Measurements from ENCODE around the gene MAPKAP1.

The MAPKAP1 gene

DNA sequence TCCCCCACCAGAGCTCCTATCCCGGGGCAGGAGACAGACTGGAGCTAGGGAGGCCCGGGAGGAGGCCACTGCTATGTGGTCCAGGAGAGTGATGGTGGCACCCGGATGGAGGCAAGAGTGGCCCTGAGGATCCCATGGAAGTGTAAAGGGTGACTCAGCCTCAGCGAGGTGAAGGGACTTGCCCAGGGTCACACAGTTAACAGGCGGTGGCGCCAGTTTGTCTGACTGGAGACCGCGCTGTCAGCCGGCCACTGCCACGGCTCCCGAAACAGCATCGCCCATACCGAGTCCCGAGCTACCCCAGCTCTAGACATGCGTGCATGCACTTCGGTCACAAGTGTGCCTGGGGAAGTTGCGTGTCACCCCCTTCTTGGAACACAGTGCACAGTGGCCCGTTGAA lies 279.5 kb downstream of the MAPKAP1 start:
- DNase-seq, result no peak

DNA sequence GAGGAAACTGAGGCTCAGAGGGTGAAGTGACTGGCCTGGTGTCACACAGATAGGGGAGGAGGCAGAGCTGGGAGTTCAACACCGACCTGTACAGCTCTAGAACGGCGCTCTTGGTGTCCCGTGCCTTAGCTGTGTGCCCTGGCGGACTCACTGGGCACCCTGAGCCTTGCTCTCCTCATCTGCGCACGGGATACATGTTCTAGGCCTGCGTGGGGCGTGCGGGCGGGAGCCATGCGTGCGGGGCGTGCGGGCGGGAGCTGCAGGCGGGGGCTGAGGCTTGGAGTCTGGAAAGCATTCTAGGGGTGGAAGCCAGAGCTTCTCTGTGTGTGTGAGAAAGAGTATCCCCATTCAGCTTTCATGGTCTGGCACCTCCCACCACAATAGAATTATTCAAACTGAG lies 280.1 kb downstream of the MAPKAP1 start:
- no peak for DNase-seq

DNA sequence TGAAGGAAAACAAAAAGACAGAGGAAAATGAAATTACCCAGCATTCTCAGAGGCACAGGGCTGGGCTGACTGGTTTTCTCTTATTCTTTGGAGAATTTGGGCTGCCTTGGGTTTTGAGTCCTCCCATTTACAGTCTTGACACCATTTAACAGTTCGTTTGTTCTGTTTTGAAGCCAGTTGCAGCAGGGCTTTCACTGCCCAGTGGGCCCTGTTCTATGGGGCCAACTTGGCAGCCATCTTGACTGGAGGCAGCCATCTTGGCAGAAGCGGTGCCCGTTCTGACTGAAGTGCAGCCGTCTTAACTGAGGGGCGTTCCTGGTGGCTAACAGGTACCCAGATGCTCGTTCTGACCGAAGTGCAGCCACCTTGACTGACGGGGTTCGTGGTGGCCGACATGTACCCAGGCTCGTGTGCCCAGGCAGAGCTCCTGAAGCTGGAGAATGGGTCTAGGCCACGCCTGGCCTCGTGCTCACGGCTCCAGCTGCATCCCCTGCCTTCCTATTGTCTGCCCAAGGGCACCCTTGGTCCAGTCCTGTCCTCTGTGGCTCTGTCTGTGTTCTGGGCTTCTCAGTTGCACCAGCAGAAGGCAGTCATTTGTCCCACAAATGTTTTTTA lies 281.0 kb downstream of the MAPKAP1 start:
- DNase-seq, result no peak

DNA sequence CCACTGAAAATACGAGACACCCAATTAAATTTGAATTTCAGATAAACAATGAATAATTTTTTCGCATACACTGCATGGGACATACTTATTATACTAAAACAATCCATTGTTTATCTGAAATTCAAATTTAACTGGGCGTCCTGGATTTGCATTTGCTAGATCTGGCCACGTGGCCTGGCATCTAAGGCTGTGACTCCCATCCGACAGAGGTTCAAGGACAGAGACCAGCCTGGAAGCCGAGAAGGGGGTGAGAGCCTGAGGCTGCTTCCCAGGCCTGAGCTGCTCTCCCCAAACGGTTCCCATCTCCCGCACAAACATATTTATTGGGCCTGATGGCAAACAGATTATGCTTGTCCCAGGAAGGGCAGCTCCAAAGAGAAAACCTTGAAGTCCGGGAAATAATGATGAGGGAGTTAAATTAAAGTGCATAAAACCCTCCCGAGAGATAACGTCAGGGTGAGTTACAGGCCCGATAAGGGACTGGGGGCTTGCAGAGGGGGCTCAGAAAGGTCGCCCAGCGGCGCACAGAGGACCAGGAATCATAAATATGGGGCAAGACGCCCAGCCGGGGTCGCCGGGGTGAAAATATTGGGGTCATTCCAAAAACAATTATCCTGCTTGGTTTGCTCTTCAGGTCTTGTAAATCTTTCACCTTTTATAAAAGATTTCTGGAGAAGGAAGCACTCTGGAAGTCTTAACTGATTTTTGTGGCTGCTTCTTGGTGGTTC lies 281.7 kb downstream of the MAPKAP1 start:
- no peak for DNase-seq

DNA sequence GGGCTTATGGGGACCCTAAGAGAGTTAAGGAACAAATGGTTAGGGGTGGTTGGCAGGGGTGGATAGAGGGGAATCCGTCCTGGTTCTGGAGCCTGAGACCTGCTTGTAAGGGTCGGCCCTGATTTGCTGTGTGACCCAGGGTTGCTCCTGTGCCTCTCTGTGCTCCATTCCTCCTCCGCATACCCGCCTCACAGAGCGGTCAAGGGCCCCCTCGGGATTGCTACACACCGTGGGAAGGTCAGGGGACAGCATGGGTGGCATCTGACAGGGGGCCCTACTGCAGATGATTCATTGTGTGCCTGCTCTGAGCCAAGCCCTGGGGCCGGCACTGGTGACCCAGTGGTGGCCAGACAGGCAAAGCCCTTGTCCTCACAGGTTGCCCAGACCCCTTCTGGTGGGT lies 283.0 kb downstream of the MAPKAP1 start:
- DNase-seq, result no peak

DNA sequence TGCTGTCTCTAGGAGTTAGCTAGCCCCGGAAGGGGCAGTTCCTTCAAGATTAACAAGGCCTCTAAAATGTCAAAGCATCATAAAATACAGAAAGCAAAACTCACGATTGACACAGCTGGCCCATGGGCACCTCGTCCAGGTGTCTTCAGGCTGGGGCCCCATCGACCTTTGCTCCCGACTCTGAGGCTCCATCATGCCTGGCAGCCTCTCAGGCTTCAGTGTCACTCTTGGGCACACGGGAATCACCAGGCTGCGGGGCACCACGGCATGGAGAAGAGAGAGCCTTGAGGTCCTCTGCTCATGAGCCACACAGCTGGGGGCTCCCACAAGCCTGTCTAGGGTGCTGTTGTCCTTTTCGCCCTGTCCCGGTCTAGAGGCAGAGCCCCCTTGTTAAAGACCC lies 284.2 kb downstream of the MAPKAP1 start:
- no peak for DNase-seq

DNA sequence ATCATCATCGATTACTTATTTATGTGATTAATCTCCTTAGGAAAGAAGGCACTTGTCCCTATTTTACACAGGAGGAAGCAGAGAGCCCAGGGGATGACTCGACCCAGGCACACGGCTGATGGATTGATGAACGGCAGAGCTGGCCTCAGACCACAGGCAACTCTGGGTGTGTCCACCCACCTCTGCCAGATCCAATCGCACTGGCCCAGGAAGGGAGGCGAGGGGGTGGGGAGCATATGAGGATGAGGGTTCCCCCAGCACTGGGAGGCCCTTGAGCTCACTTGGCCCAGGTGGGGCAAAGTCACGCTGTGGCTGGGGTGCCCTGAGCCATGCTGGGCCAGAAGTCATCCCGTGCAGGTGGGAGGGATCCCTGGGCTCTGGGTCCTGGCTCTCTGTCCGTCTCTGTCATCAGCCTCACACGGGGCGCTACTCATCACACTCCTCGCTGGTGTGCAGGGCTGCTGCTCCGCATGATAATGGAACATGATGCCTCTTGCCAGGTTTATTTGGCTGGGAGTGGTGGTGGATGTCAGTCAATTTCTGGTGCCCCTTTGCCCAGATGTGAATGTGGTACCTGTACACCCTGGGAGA lies 285.3 kb downstream of the MAPKAP1 start:
- no peak for DNase-seq

DNA sequence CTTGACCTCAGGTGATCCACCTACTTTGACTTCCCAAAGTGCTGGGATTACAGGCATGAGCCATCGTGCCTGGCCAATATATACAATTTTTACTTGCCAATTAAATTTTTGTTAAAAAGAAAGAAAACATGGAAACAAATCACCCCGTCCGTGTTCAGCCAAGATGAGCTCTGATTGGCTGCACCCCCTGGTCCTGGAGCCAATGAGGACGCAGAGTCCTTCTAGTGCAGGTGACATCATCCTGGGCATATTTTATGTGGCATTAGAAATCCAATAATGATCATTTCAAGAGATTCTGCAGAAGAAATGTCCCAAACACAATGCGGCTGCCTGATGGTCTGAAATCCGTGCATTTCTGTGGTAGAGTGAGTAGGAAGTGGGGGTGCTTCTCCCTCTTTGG lies 285.8 kb downstream of the MAPKAP1 start:
- DNase-seq, result no peak

DNA sequence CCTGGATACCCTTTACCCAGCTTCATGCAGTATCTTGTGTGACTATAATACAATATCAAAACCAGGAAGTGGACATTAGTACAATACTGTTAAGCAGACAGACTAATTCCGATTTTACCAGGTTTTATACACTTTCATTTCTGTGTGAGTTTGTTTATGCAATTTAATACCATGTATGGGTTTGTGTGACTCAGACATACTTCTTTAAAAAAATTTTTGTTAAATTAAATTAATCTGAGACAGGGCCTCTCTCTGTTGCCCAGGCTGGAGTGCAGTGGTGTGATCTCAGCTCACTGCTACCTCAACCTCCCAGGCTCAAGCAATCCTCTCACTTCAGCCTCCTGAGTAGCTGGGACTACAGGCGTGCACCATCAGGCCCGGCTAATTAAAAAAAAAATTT lies 288.6 kb downstream of the MAPKAP1 start:
- no peak for DNase-seq

DNA sequence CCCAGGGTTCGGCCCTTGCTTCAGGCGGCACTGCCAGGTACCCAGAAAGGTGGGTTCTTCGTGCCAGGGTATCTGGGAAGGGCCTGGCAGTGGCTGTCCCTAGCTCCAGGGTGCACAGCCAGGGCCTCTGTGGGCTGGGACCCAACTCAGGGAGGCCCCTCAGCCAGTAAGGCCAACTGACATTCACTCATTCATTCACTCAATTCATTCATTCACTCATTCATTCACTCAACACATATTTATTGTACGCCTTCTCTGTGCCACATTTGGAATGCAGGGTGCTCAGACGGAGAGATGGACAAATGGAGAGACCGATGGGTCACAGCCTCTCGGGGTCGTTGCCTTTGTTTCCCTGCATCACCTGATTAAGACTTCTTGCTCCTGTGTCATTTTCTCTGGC lies 290.5 kb downstream of the MAPKAP1 start:
- no peak for DNase-seq

DNA sequence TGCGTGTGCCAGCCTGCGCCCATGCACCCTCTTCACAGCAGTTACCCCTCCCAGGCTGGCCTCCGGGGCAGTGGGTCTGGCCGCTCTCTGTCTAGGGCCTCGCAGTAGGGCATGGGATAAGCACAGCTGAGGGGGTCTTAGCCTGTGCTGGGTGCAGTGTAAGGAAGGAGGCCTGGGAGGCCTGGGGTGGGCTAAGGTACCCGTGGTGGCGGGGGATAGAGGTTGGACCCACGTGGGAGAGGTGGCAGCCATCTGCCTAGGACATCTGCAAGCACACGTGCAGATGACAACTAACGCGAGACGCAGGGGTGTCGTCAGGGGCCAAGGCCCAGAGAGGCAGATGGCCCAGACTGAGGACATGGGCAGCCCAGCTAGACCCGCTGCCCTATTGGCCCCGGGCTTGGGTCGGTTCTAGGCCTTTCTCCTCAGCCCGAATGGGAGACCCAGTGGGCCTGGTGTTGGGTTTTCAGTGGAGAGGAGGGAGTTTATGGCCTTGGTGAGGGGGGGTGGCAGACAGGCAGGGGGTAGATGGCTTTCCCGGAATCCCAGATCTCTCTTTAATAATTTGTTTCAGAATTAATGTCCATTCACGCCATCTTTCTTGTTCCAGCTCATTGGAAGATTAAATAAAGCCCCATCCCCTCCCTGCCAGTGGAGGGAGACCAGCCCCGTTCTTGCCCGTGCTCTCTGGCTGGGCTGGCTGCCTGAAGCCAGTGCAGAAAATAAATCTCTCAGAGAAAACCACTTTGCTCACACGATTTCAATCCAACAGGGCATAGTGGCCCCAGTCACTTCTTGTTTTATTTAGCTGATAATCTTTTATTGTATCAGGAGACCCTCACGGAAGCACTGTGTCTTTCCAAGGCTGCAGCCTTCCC lies 291.2 kb downstream of the MAPKAP1 start:
- DNase-seq, result no peak

DNA sequence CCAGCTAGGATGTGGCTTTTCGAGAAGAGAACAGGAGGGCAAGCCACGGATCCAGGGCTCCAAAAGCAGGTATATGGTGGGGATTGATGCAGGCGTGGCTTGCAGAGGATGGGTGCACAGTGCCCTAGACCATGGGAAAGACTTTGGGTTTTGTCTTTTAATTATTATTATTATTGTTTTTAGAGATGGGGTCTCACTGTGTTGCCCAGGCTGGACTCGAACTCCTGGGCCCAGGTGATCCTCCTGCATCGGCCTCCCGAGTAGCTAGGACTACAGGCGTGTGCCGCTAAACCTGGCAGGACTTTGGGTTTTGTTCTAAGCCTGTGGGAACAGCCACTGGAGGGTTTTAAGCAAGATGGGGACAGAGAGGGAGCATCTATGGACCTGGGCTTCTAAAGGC lies 293.4 kb downstream of the MAPKAP1 start:
- DNase-seq, result no peak

DNA sequence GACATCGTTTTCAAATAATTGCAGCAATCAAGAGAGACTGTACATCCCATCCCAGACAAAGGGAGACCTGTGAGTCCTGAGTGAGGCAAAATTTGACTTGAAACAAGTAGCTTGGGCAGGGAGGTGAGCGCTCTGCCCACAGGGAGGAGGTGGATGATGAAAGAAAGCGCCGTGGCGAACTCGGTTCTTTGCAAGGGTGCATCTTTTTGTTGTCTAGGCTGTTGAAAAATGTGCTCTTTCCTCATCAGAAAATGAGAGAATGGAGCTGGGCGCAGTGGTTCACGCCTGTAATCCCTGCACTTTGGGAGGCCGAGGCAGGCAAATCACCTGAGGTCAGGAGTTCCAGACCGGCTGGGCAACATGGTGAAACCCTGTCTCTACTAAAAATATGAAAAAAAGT lies 294.8 kb downstream of the MAPKAP1 start:
- DNase-seq, result no peak

DNA sequence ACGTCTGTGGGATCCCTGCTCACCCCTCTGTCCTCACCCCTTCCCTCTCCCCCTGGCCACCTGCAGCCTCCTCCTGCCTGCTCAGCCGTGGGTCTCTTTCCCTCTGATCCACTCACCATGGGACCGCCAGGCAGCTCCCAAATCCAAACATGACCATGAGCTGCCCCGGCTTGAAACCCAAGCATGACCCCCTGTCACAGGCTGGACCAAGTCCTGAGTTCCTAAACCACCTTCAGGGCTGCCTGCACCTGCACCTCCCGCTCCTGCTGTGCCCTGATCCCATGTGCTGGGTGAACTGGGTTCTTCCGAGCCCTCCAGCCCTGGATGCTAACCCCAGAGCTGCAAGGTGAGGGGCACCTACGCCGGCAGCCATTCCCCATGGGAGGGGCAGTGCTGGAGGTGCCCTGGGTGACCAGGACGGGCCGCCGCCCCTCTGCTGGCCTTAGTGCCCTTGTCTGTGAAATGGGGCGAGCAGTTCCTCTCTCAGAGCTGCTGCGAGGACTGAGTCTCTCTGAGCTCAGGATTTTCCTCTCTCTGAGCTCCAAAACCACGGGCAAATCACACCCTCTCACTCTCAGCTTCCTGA lies 295.7 kb downstream of the MAPKAP1 start:
- no peak for DNase-seq

DNA sequence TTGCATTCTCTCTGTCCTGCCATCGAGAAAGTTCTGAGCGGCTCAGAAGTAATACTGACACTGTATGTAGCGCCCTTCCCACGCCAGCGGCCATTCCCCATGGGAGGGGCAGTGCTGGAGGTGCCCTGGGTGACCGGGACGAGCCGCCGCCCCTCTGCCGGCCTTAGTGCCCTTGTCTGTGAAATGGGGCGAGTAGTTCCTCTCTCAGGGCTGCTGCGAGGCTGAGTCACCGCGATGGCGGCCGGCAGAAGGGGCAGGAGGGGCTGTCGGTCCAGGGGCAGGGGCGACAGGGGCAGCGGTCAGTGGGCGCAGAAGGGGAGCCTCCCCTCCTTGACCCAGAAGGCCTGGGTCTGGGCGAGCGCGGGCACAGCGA lies 296.5 kb downstream of the MAPKAP1 start:
- no peak for DNase-seq

DNA sequence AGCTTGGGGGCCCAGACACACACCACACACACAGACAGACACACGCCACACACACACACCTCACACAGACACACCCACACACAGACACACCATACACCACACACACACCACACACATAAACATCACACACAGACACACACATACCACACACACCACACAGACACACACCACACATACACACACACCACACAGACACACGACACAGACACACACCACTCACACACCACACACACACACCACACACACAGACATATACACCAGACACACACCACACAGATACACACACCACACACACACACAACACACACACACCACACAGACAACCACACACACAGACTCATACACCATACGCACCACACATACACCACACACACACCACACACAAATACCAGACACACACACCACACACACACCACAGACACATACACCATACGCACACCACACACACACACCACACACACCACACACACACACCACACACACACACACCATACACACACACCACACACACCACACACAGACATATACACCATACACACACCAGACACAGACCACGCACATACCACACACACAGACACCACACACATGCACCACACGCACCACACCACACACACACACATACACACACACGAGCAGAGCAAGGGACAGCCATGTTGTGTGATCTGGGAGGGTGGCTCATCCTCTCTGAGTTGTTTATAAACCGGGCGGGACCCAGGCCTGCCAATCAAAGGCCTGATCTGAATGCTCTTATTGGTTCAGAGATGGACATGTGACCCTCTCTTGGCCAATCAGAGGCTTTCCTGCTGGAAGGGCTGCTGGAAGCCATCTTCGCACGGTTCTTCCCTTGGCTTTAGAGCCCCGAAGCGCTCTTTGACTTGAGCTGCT lies 297.1 kb downstream of the MAPKAP1 start:
- no peak for DNase-seq

DNA sequence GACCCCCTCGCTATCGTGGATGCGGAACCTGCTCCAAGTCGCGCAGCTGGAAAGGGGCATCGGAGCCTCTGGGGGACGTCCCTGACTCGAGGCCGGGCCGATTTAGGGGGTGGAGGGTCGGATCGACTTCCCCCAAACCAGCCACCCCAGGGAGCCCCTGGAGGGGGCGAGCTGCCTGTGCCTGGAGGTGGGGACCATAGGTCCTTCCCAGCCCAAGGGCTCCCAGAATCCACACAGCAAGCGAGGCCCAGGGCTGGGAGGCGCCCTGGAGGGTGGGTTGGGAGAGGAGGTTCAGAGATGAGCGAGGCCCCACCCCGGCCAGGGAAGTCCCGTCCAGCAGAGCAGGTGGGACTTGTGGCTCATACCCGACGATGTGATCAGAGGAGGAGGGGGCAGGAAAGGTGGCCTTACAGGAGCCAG lies 297.8 kb downstream of the MAPKAP1 start:
- no peak for DNase-seq

DNA sequence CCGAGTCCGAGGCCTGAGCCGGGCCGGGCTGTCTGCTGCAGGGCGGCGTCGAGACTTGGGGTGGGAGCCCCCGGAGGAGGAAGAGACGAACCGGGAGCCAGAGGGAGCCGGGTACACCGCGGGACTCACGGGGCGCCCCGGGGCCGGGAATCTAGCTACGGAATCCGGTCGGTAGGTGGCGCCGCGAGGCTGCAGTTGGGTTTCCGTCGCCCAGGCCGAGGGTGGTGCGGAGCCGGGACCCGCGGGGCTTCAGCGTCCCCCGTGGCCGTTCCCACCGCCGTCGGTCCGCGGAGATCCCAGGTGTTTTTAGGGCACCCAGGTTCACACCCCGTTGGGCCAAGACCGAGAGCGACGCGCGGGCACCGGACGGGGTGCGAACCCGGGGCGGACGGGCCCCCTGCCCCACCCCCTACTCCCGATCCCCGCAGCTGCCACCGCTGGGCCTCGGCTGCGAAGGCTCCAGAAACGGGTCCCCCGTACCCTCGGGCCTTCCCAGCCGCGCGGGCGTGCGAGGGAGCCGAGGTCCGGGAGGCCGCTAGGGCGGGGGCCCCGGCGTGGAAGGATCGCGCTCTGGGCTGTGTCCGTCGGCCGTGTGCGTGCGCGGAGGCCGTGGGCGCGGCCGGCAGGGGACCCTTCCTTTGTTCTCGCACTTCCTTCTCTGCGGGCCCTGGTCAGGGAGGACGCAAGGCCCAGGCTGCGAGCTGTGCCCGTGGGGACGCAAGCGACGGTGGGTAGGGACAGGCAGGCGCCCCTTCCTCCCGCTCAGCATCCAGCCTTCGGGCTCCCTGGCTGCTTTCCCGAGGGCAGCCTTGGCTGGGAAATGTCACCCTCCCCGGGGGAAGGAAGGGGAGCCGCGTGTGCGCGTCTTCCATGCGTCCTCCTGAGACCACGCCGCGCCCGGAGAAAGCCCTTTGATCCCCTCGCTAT lies 298.8 kb downstream of the MAPKAP1 start:
- peak; percentile 71 for DNase-seq

DNA sequence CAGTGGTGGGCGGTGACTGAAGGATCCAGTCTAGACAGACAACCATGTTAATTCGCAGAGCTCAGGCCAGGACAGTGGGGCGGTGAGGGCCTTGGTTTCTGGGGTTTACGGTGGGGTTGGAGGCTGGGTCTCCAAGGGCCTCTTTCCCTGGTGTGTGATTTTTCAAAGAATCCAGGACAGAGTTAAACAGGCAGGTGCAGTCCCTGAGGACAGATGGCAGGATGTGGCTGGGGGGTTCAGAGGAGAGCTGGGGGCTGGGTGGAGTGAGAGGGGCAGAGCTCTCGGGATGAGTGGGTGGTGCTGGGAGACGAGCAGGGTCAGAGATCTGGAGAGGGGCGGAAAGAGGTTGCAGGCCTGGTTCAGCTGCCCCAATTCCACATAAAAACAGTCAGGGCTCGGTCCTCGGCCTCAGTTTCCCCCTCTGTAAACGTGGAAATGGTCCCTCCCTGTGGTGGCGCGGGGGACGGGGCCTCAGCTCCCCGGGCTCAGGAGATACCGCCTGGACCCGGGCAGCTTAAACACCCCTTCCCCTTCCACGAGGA lies 299.5 kb downstream of the MAPKAP1 start:
- no peak for DNase-seq

DNA sequence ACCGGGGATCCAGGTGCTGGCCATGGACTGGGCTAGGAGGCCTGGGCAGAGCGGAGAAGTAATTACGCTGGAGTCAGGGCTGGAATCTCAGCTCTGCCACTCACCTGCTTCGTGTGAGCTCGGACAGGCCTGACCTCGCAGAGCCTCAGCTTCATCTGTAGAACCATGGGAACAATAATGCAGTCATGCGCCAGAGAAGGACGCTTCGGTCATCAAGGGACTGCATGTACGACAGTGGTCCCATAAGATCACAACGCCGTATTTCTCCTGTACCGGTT lies 300.3 kb downstream of the MAPKAP1 start:
- DNase-seq, result no peak

Data from T-helper 9 cell (primary cell).